Smooth muscle cell (in vitro differentiated cells): ENCODE measurements around the gene ELN. TPM values are rescaled to one million over a fixed set of nuclear protein-coding genes. Genes with fewer than 3 reads are reported as not detected.

ENCODE experiments used
- DNase-seq: peaks from one replicate; lab custom pipeline; 2025; ENCODE audit not compliant: unreplicated experiment; lab: John Stamatoyannopoulos, UW
- H2AFZ ChIP-seq: fragments of 200-600 bp; sonication (generic); 2 replicates; pipeline ENCODE4 v1.6.0; 2016; ENCODE audit warnings: antibody characterized with exemption, low read depth, mild to moderate bottlenecking
- H3F3A ChIP-seq: fragments of 200-600 bp; sonication (generic); 2 replicates; pipeline ENCODE4 v1.6.0; 2017; ENCODE audit warnings: antibody characterized with exemption, low read depth
- H3K27ac ChIP-seq: fragments of 200-600 bp; sonication (generic); 2 replicates; pipeline ENCODE4 v1.5.1; 2016; ENCODE audit warnings: low read depth, mild to moderate bottlenecking
- H3K27me3 ChIP-seq: fragments of 200-600 bp; sonication (generic); 2 replicates; pipeline ENCODE4 v1.6.1; 2016; ENCODE audit warnings: low read depth, mild to moderate bottlenecking
- H3K36me3 ChIP-seq: fragments of 200-600 bp; sonication (generic); 2 replicates; pipeline ENCODE4 v1.5.1; 2016; ENCODE audit warnings: low read depth
- H3K4me1 ChIP-seq: fragments of 200-600 bp; sonication (generic); 2 replicates; pipeline ENCODE4 v1.5.1; 2016; ENCODE audit warnings: low read depth
- H3K4me2 ChIP-seq: fragments of 200-600 bp; sonication (generic); 2 replicates; pipeline ENCODE4 v1.6.0; 2016; ENCODE audit warnings: mild to moderate bottlenecking
- H3K4me3 ChIP-seq: fragments of 200-600 bp; sonication (generic); 2 replicates; pipeline ENCODE4 v1.5.1; 2016; ENCODE audit warnings: mild to moderate bottlenecking
- H3K79me2 ChIP-seq: fragments of 200-600 bp; sonication (generic); 2 replicates; pipeline ENCODE4 v1.6.0; 2016; ENCODE audit warnings: low read depth, mild to moderate bottlenecking
- H3K9ac ChIP-seq: fragments of 200-600 bp; sonication (generic); 2 replicates; pipeline ENCODE4 v1.6.0; 2016; ENCODE audit warnings: low read depth
- H3K9me3 ChIP-seq: fragments of 200-600 bp; sonication (generic); replicated peaks from 2 replicates; pipeline ENCODE4 v1.5.1; 2016; ENCODE audit warnings: low read depth
- H4K20me1 ChIP-seq: fragments of 200-600 bp; sonication (generic); 2 replicates; pipeline ENCODE4 v1.6.0; 2016; ENCODE audit warnings: low read depth
- CTCF ChIP-seq: fragments of 200-600 bp; sonication (generic); IDR thresholded peaks from 2 replicates; pipeline ENCODE4 v1.5.1; 2017; ENCODE audit warnings: borderline replicate concordance, mild to moderate bottlenecking, antibody characterized with exemption; ENCODE audit not compliant: insufficient read depth, poor library complexity, severe bottlenecking
- WGBS: methylation state at CpG from one replicate; pipeline ENCODE4 v1.1.7; 2016; ENCODE audit warnings: low lambda C conversion rate; 5-methylcytosine and 5-hydroxymethylcytosine counted together
- polyA plus RNA-seq: library from polyadenylated mRNA; unstranded; fragments of >200 nt; fragmentation: Nextera tagmentation; extraction: Ambion mirVana; gene quantifications from 2 replicates; pipeline ENCODE4 v1.2.1, GENCODE V29; 2016
- total RNA-seq: library from RNA; depleted of rRNA; stranded (reverse); fragments of >200 nt; gene quantifications from 2 replicates; pipeline ENCODE4 v1.2.3, GENCODE V29; 2014

The ELN gene
- total and polyA plus RNA-seq, 2 experiments from 2014 or later, result 0.13 TPM; not detected in 1

GRCh38 chr7:74074770-74075169, 46.8 kb downstream of the ELN start:
- no peaks in the 10 kb centered on the region for H4K20me1 ChIP-seq
- no peaks in the 10 kb centered on the region for H3K4me1 ChIP-seq
- peaks cover 4% of the 10 kb centered on the region for H3F3A ChIP-seq
- H3K27me3 ChIP-seq, result no peaks in the 10 kb centered on the region
- H3K27ac ChIP-seq, result no peak overlapping the region
- DNase-seq, result no peak
- no peak overlapping the region for H3K9ac ChIP-seq
- WGBS, result 81% methylated on average over 1 of the region's 1 CpG
- H2AFZ ChIP-seq, result no peak overlapping the region
- no peak for TF ChIP-seq CTCF
- H3K4me2 ChIP-seq, result peak overlapping the region; percentile 14
- H3K9me3 ChIP-seq, result no peaks in the 10 kb centered on the region
- no peaks in the 10 kb centered on the region for H3K79me2 ChIP-seq
- no peaks in the 10 kb centered on the region for H3K36me3 ChIP-seq
- no peak overlapping the region for H3K4me3 ChIP-seq

- WGBS, result 97% methylated on average over 2 of the region's 2 CpGs
- H3K4me1 ChIP-seq, result peaks cover 4% of the 10 kb centered on the region
- no peaks in the 10 kb centered on the region for H3K9me3 ChIP-seq
- no peak overlapping the region for H2AFZ ChIP-seq
- H3K9ac ChIP-seq, result peak overlapping the region; percentile 32
- no peaks in the 10 kb centered on the region for H4K20me1 ChIP-seq
- DNase-seq, result no peak
- peaks cover 15% of the 10 kb centered on the region for H3F3A ChIP-seq
- H3K79me2 ChIP-seq, result no peaks in the 10 kb centered on the region
- no peaks in the 10 kb centered on the region for H3K27me3 ChIP-seq
- no peaks in the 10 kb centered on the region for H3K36me3 ChIP-seq
- H3K4me3 ChIP-seq, result no peak overlapping the region
- H3K4me2 ChIP-seq, result no peak overlapping the region
- no peak for TF ChIP-seq CTCF
- peak overlapping the region; percentile 63 for H3K27ac ChIP-seq
Observed at GRCh38 chr7:74078461-74078860, 50.5 kb downstream of the ELN start.

- Histone ChIP-seq H3F3A (peaks cover 15% of the 10 kb centered on the region), H3K27me3 (no peaks in the 10 kb centered on the region), H3K27ac (peak overlapping the region; percentile 76), H3K79me2 (peaks cover 19% of the 10 kb centered on the region), H3K9ac (no peak overlapping the region), H3K9me3 (no peaks in the 10 kb centered on the region), H3K4me1 (peaks cover 13% of the 10 kb centered on the region), H3K4me3 (peak overlapping the region; percentile 47), H4K20me1 (peaks cover 13% of the 10 kb centered on the region), H2AFZ (no peak overlapping the region), H3K4me2 (peak overlapping the region; percentile 89), H3K36me3 (no peaks in the 10 kb centered on the region)
- 93% methylated on average over 9 of the region's 9 CpGs for WGBS
- TF ChIP-seq CTCF, result no peak
- no peak for DNase-seq
Observed at GRCh38 chr7:74082770-74083116, 54.8 kb downstream of the ELN start.

GRCh38 chr7:74083117-74083876, 55.3 kb downstream of the ELN start, which contains the start of gene LIMK1:
LIMK1 (plus strand) TSS chr7:74083804; CDS start chr7:74083991, 187 bp downstream.
- Histone ChIP-seq H3K4me2 (peak within 1 kb of the TSS; percentile 97), H3K4me1 (peaks cover 13% of the 10 kb centered on the region), H3K36me3 (no peaks in the 10 kb centered on the region), H4K20me1 (peaks cover 13% of the 10 kb centered on the region), H2AFZ (peak within 1 kb of the TSS; percentile 73), H3F3A (peaks cover 14% of the 10 kb centered on the region), H3K9me3 (no peaks in the 10 kb centered on the region), H3K79me2 (peaks cover 20% of the 10 kb centered on the region), H3K27ac (peak within 1 kb of the TSS; percentile 80), H3K4me3 (peak within 1 kb of the TSS; percentile 69), H3K27me3 (no peaks in the 10 kb centered on the region), H3K9ac (peak within 1 kb of the TSS; percentile 84)
- WGBS, result 16% methylated on average over 40 of the region's 71 CpGs
- TF ChIP-seq CTCF, result no peak
- peak; percentile 68 for DNase-seq
